RWPE2 (cell line): ENCODE measurements around the gene MED9.

Source experiments
- ATAC-seq: fragments of 200-7000 bp; cut with Tn5 transposase; 3 replicates; pipeline ENCODE4 v1.9.1; 2021; ENCODE audit warnings: low read depth
- DNase-seq: peaks from one replicate; pipeline ENCODE4 v3.0.0-alpha.2; 2020; ENCODE audit warnings: low spot score
- H3K27ac ChIP-seq: fragments of 450-650 bp; 2 replicates; pipeline ENCODE4 v1.5.1; 2017; ENCODE audit warnings: mild to moderate bottlenecking; ENCODE audit not compliant: poor library complexity, severe bottlenecking
- H3K27me3 ChIP-seq: fragments of 250-450 bp; sonication (Bioruptor Pico); 2 replicates; pipeline ENCODE4 v1.5.1; 2021; ENCODE audit warnings: mild to moderate bottlenecking, moderate library complexity; ENCODE audit not compliant: insufficient read depth, poor library complexity, severe bottlenecking
- H3K36me3 ChIP-seq: fragments of 250-450 bp; sonication (Bioruptor Pico); 2 replicates; pipeline ENCODE4 v1.5.1; 2020; ENCODE audit warnings: low read depth, mild to moderate bottlenecking, moderate library complexity
- H3K4me1 ChIP-seq: fragments of 250-450 bp; sonication (Bioruptor Pico); 2 replicates; pipeline ENCODE4 v1.5.1; 2021; ENCODE audit warnings: mild to moderate bottlenecking, moderate library complexity; ENCODE audit not compliant: insufficient read depth, poor library complexity, severe bottlenecking
- H3K4me3 ChIP-seq: fragments of 250-450 bp; sonication (Bioruptor Pico); 2 replicates; pipeline ENCODE4 v1.5.1; 2021; ENCODE audit warnings: mild to moderate bottlenecking, moderate library complexity; ENCODE audit not compliant: severe bottlenecking
- H3K9me3 ChIP-seq: fragments of 250-450 bp; sonication (Bioruptor Pico); 2 replicates; pipeline ENCODE4 v1.5.1; 2021; ENCODE audit warnings: mild to moderate bottlenecking, moderate library complexity; ENCODE audit not compliant: severe bottlenecking
- CTCF ChIP-seq: fragments of 450-650 bp; IDR thresholded peaks from one replicate; pipeline ENCODE4 v1.5.1; 2017; ENCODE audit warnings: mild to moderate bottlenecking, moderate library complexity; ENCODE audit not compliant: poor library complexity, severe bottlenecking

MED9 gene

GRCh38 chr17:17527956-17528500, 51.2 kb downstream of the MED9 start:
- ATAC-seq (no peak), DNase-seq (no peak)
- Histone ChIP-seq H3K27ac (no peak overlapping the region), H3K36me3 (no peaks in the 10 kb centered on the region), H3K27me3 (no peaks in the 10 kb centered on the region), H3K4me3 (no peak overlapping the region), H3K4me1 (no peaks in the 10 kb centered on the region), H3K9me3 (no peaks in the 10 kb centered on the region)
- TF ChIP-seq CTCF, result no peak

- H3K27ac ChIP-seq, result no peak overlapping the region
- no peaks in the 10 kb centered on the region for H3K27me3 ChIP-seq
- H3K9me3 ChIP-seq, result no peaks in the 10 kb centered on the region
- DNase-seq (no peak), ATAC-seq (no peak)
- TF ChIP-seq CTCF, result no peak
- H3K4me3 ChIP-seq, result no peak overlapping the region
- H3K4me1 ChIP-seq, result no peaks in the 10 kb centered on the region
- no peaks in the 10 kb centered on the region for H3K36me3 ChIP-seq
These were observed 52.2 kb downstream of the MED9 start for GRCh38 chr17:17528696-17529652.

- H3K9me3 ChIP-seq, result no peaks in the 10 kb centered on the region
- no peaks in the 10 kb centered on the region for H3K4me1 ChIP-seq
- TF ChIP-seq CTCF, result no peak
- ATAC-seq, result no peak
- no peak overlapping the region for H3K27ac ChIP-seq
- DNase-seq, result no peak
- no peaks in the 10 kb centered on the region for H3K27me3 ChIP-seq
- no peaks in the 10 kb centered on the region for H3K36me3 ChIP-seq
- H3K4me3 ChIP-seq, result no peak overlapping the region
These were observed 54.4 kb downstream of the MED9 start for GRCh38 chr17:17531156-17531555.

GRCh38 chr17:17532991-17533390, 56.2 kb downstream of the MED9 start:
- no peaks in the 10 kb centered on the region for H3K36me3 ChIP-seq
- no peak for ATAC-seq
- no peaks in the 10 kb centered on the region for H3K27me3 ChIP-seq
- H3K27ac ChIP-seq, result no peak overlapping the region
- H3K4me3 ChIP-seq, result no peak overlapping the region
- TF ChIP-seq CTCF, result no peak
- no peaks in the 10 kb centered on the region for H3K9me3 ChIP-seq
- H3K4me1 ChIP-seq, result no peaks in the 10 kb centered on the region
- DNase-seq, result no peak

GRCh38 chr17:17533901-17534441, 57.2 kb downstream of the MED9 start:
- no peaks in the 10 kb centered on the region for H3K36me3 ChIP-seq
- H3K4me3 ChIP-seq, result no peak overlapping the region
- no peak for TF ChIP-seq CTCF
- ATAC-seq (peak; percentile 40; the same call in 1 of the 3 replicates), DNase-seq (no peak)
- H3K27ac ChIP-seq, result no peak overlapping the region
- H3K4me1 ChIP-seq, result no peaks in the 10 kb centered on the region
- H3K27me3 ChIP-seq, result no peaks in the 10 kb centered on the region
- H3K9me3 ChIP-seq, result no peaks in the 10 kb centered on the region
